Activated gamma-delta T cell (primary cell): ENCODE results near the gene KCNK4.

Experiments
- DNase-seq: peaks from one replicate; lab custom pipeline; 2025; lab: John Stamatoyannopoulos, UW

KCNK4 gene

GRCh38 chr11:64253481-64253880, 37.6 kb upstream of the KCNK4 start:
- no peak for DNase-seq

- DNase-seq, result no peak
Observed at GRCh38 chr11:64254326-64254725, 36.8 kb upstream of the KCNK4 start.

GRCh38 chr11:64255135-64256128, 35.7 kb upstream of the KCNK4 start:
- no peak for DNase-seq

GRCh38 chr11:64256300-64256699, 34.8 kb upstream of the KCNK4 start:
- no peak for DNase-seq

GRCh38 chr11:64258356-64258755, 32.7 kb upstream of the KCNK4 start:
- DNase-seq, result no peak

GRCh38 chr11:64258946-64259532, 32.1 kb upstream of the KCNK4 start:
- DNase-seq, result no peak

- no peak for DNase-seq
Observed at GRCh38 chr11:64259533-64260067, 31.5 kb upstream of the KCNK4 start.

- no peak for DNase-seq
Observed at GRCh38 chr11:64260147-64260708, 30.9 kb upstream of the KCNK4 start.

- no peak for DNase-seq
Observed at GRCh38 chr11:64261556-64262080, 29.5 kb upstream of the KCNK4 start.

- no peak for DNase-seq
Observed at GRCh38 chr11:64262271-64263002, 28.7 kb upstream of the KCNK4 start.

GRCh38 chr11:64263021-64263946, 27.8 kb upstream of the KCNK4 start:
- DNase-seq, result no peak

- no peak for DNase-seq
Observed at GRCh38 chr11:64263947-64264317, 27.2 kb upstream of the KCNK4 start.

GRCh38 chr11:64264371-64264852, 26.7 kb upstream of the KCNK4 start:
- no peak for DNase-seq

- DNase-seq, result no peak
Observed at GRCh38 chr11:64265176-64266160, 25.6 kb upstream of the KCNK4 start.

- DNase-seq, result no peak
Observed at GRCh38 chr11:64266339-64266738, 24.8 kb upstream of the KCNK4 start.

GRCh38 chr11:64267207-64267945, 23.7 kb upstream of the KCNK4 start:
- no peak for DNase-seq

- DNase-seq, result no peak
Observed at GRCh38 chr11:64268025-64268892, 22.8 kb upstream of the KCNK4 start.
